GM12878 (cell line): ENCODE data around the gene SLAMF8. TPM values are rescaled to one million over a fixed set of nuclear protein-coding genes. Genes with fewer than 3 reads are reported as not detected.

Experiments
- ATAC-seq: fragments of 200-7000 bp; cut with Tn5 transposase; 3 replicates; pipeline ENCODE4 v1.9.1; 2020; ENCODE audit warnings: mild to moderate bottlenecking, moderate library complexity
- BruUV-seq: library from RNA; stranded (reverse); fragments of 400-500 nt; replicated peaks from 2 replicates; lab custom pipeline; 2021; lab: Mats Ljungman, UMichigan
- CTCF ChIA-PET: fragments of 300-600 bp; sonication (Branson Sonifier 250); formaldehyde crosslinking; extraction: SDS; loops from one replicate; lab custom pipeline; 2021; ENCODE audit warnings: inconsistent platforms; lab: Yijun Ruan, JAX
- POLR2A ChIA-PET: fragments of 350-600 bp; formaldehyde crosslinking; extraction: SDS; loops from one replicate; lab custom pipeline; 2021; ENCODE audit warnings: inconsistent platforms; lab: Charles Lee
- RAD21 ChIA-PET: fragments of 300-600 bp; sonication (Branson Sonifier 250); formaldehyde crosslinking; loops from one replicate; lab custom pipeline; 2023; ENCODE audit warnings: antibody characterized with exemption; ENCODE audit not compliant: unreplicated experiment; lab: Charles Lee
- SMC1A ChIA-PET: fragments of 300-600 bp; sonication (Branson Sonifier 250); formaldehyde crosslinking; loops from one replicate; lab custom pipeline; 2023; ENCODE audit not compliant: unreplicated experiment, uncharacterized antibody; lab: Charles Lee
- DNase-seq: peaks from one replicate; pipeline ENCODE4 v3.0.0-alpha.2; 2011; ENCODE audit warnings: low read depth, low spot score
- FAIRE-seq: peaks from 3 replicates; lab custom pipeline; 2011; peaks lifted over from hg19 to GRCh38; lab: Jason Lieb, UNC
- H2AFZ ChIP-seq: 2 replicates; pipeline ENCODE4 v1.6.0; 2011; ENCODE audit warnings: low read depth, low read length, control low read depth; ENCODE audit not compliant: control insufficient read depth
- H3K27ac ChIP-seq: 2 replicates; pipeline ENCODE4 v1.5.1; 2011; ENCODE audit warnings: control low read depth; ENCODE audit not compliant: control insufficient read depth, insufficient read depth
- H3K27me3 ChIP-seq, 2 experiments: replicated peaks in 1 of 2; 2 replicates each; pipeline versions ENCODE4 v1.6.0 to v1.6.1; 2011; ENCODE audit warnings: low read length in 1 of 2; ENCODE audit not compliant: control insufficient read depth in 2 of 2, insufficient read depth in 2 of 2
- H3K36me3 ChIP-seq, 2 experiments: 2 replicates each; pipeline ENCODE4 v1.5.1; 2011; ENCODE audit warnings: low read length in 1 of 2; ENCODE audit not compliant: control insufficient read depth in 2 of 2, insufficient read depth in 2 of 2
- H3K4me1 ChIP-seq: 2 replicates; pipeline ENCODE4 v1.6.1; 2011; ENCODE audit warnings: mild to moderate bottlenecking, low read length, moderate library complexity, mixed read lengths; ENCODE audit not compliant: control insufficient read depth, insufficient read depth
- H3K4me2 ChIP-seq: 2 replicates; pipeline ENCODE4 v1.6.0; 2011; ENCODE audit warnings: control low read depth; ENCODE audit not compliant: control insufficient read depth, insufficient read depth
- H3K4me3 ChIP-seq: fragments of 200-600 bp; sonication (generic); 2 replicates; pipeline ENCODE4 v1.5.1; 2016
- H3K79me2 ChIP-seq: 2 replicates; pipeline ENCODE4 v1.6.0; 2011; ENCODE audit warnings: low read length; ENCODE audit not compliant: control insufficient read depth, insufficient read depth
- H3K9ac ChIP-seq: 2 replicates; pipeline ENCODE4 v1.8.0; 2011; ENCODE audit warnings: low read length, control low read depth, mixed read lengths; ENCODE audit not compliant: control insufficient read depth, insufficient read depth
- H3K9me3 ChIP-seq: replicated peaks from 3 replicates; pipeline ENCODE4 v1.5.1; 2011; ENCODE audit warnings: mild to moderate bottlenecking, low read length; ENCODE audit not compliant: control insufficient read depth, insufficient read depth
- H4K20me1 ChIP-seq: 2 replicates; pipeline ENCODE4 v1.6.0; 2011; ENCODE audit not compliant: control insufficient read depth, insufficient read depth
- CHD2 ChIP-seq: IDR thresholded peaks from 2 replicates; pipeline ENCODE4 v1.6.1; 2011; ENCODE audit warnings: low read depth, low read length, improper control_type of control experiment, borderline replicate concordance
- EP300 ChIP-seq, 2 experiments: fragments of 150-350 bp in 1 of 2; IDR thresholded peaks; 2 replicates each; pipeline ENCODE4 v1.6.1; 2011 to 2012; ENCODE audit warnings: low read depth in 2 of 2, low read length in 2 of 2, borderline replicate concordance in 1 of 2, improper control_type of control experiment in 1 of 2, inconsistent platforms in 1 of 2; ENCODE audit not compliant: control insufficient read depth in 1 of 2
- EZH2 ChIP-seq: IDR thresholded peaks from 2 replicates; pipeline ENCODE4 v1.6.1; 2012; ENCODE audit warnings: low read depth, mild to moderate bottlenecking, control low read depth, inconsistent platforms, low read length, borderline replicate concordance; ENCODE audit not compliant: control insufficient read depth
- JUNB ChIP-seq: IDR thresholded peaks from 2 replicates; pipeline ENCODE4 v1.6.1; 2016; ENCODE audit warnings: antibody characterized with exemption, mild to moderate bottlenecking
- MTA2 ChIP-seq: fragments of 450-650 bp; IDR thresholded peaks from 2 replicates; pipeline ENCODE4 v1.6.1; 2016; ENCODE audit warnings: low read depth, mild to moderate bottlenecking, moderate library complexity
- NFIC ChIP-seq: IDR thresholded peaks from 2 replicates; pipeline ENCODE4 v1.6.1; 2012; ENCODE audit warnings: low read depth, mild to moderate bottlenecking, inconsistent platforms, low read length, moderate library complexity
- PBX3 ChIP-seq: IDR thresholded peaks from 2 replicates; pipeline ENCODE4 v1.6.1; 2011; ENCODE audit warnings: mild to moderate bottlenecking, low read depth, low read length, moderate library complexity; ENCODE audit not compliant: insufficient replicate concordance
- RELB ChIP-seq: fragments of 450-650 bp; IDR thresholded peaks from 2 replicates; pipeline ENCODE4 v1.6.1; 2017; ENCODE audit warnings: low read depth, mild to moderate bottlenecking, moderate library complexity
- WGBS: methylation state at CpG from one replicate; pipeline ENCODE4 v1.1.6; 2016; ENCODE audit warnings: low lambda C conversion rate; ENCODE audit not compliant: insufficient replicate concordance, insufficient coverage; ENCODE audit errors: missing lambda C conversion rate; 5-methylcytosine and 5-hydroxymethylcytosine counted together
- in situ Hi-C: fragments of 300-500 bp; cut with MboI; formaldehyde crosslinking; loops from 9 replicates; pipeline ENCODE4 v1.14.3; 2018; ENCODE audit warnings: mixed read lengths
- intact Hi-C: fragments of 100-400 bp; cut with micrococcal nuclease; formaldehyde crosslinking; loops from one replicate; pipeline ENCODE4 v1.14.2; 2022; ENCODE audit not compliant: unreplicated experiment
- polyA plus RNA-seq, 11 experiments: library from polyadenylated mRNA; depleted of rRNA in 4 of 11; unstranded in 6 of 11; stranded (reverse) in 5 of 11; fragments of >200 nt; fragmentation: Nextera tagmentation in 4 of 11; fragmentation: Illumina TruSeq in 1 of 11; extraction: Ambion mirVana in 4 of 11; extraction: Trizol in 1 of 11; gene quantifications; 1 replicate in 1 of 11; 2 replicates in 10 of 11; pipeline versions ENCODE4 v1.2.1 to v1.2.3, GENCODE V29; 2011 to 2016; ENCODE audit warnings: inconsistent platforms in 2 of 11, missing spikeins in 2 of 11, low read depth in 1 of 11
- total RNA-seq, 4 experiments: library from RNA; depleted of rRNA in 3 of 4; stranded (reverse); fragments of >200 nt in 3 of 4; fragmentation: Illumina TruSeq in 1 of 4; extraction: Trizol in 1 of 4; gene quantifications; 2 replicates each; pipeline versions ENCODE4 v1.2.1 to v1.2.3, GENCODE V29; 2013 to 2021
- TF ChIP-seq, protein P1 (sequence below): fragments of 450-650 bp; IDR thresholded peaks from 2 replicates; pipeline ENCODE4 v1.6.1; 2016; ENCODE audit warnings: mild to moderate bottlenecking

SLAMF8 gene
- total and polyA plus RNA-seq, 10 of the 15 experiments (the other 5 are each of a cell fraction or from before 2014, with no cell fraction given) = 0.04 to 0.69 (median 0.10) TPM; not detected in 3

DNA sequence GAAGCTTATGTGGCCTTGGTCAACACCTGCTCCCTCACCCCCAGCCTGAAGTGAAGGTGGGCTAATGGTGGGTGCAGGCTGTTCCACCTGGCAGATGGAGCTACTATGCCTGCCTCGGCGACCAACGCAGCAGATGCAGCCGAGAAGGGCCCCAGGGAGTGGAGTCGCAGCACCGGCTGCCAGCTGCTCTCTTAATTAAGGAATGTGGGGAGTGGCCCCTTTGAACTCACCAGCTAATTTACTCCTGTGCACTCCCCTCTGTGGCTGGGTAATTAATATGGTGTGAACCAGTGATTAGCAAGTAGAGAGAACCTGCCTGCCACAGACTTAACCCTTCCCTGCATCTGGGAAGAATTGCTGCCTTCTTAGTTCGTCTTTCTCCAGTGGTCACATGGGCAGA lies 3.3 kb upstream of the SLAMF8 start:
- H3K27ac ChIP-seq = no peak overlapping the region
- H3K4me3 ChIP-seq = no peak overlapping the region
- RAD21 ChIA-PET = interaction anchor here (1.4 kb wide), 1 partner anchor 184 kb away, joined by 3 read pairs; no protein-coding TSS in a partner anchor
- SMC1A ChIA-PET = interaction anchor here (5.9 kb wide), 1 partner anchor 68 kb away, joined by 35 read pairs; no protein-coding TSS in a partner anchor
- peaks cover 27% of the 10 kb centered on the region for H3K4me1 ChIP-seq
- H3K9me3 ChIP-seq = peaks cover 2% of the 10 kb centered on the region; the same call in 1 of the 3 replicates
- POLR2A ChIA-PET = no interaction called here
- ATAC-seq (no peak), DNase-seq (no peak), FAIRE-seq (no peak)
- in situ Hi-C loops = no loop called here
- BruUV-seq = no TSS peak
- intact Hi-C loops = no loop called here
- H3K36me3 ChIP-seq = no peaks in the 10 kb centered on the region
- no peaks in the 10 kb centered on the region for H3K79me2 ChIP-seq
- no peak for TF ChIP-seq EP300 (IDR thresholded peaks at IDR 0.05; ENCODE audit: borderline replicate concordance in 1 of 2, control insufficient read depth in 1 of 2, low read depth in 2 of 2, low read length in 2 of 2)
- TF ChIP-seq MTA2 = 0 out of 2 replicates have a peak, but pooled peaks have one; percentile 21
- H3K27me3 ChIP-seq = peaks cover 0 to 4% of the 10 kb centered on the region in 2 experiments; a peak in 2 of 4 replicates
- H2AFZ ChIP-seq = no peak overlapping the region
- no peaks in the 10 kb centered on the region for H4K20me1 ChIP-seq
- no peak overlapping the region for H3K4me2 ChIP-seq
- H3K9ac ChIP-seq = no peak overlapping the region
- CTCF ChIA-PET = interaction anchor here (1.2 to 16.1 kb wide), 4 partner anchors 11 to 70 kb away, joined by 4 to 178 read pairs (median 27); partner anchors contain the start of gene FCRL6
- 26% methylated on average over 7 of the region's 7 CpGs for WGBS

DNA sequence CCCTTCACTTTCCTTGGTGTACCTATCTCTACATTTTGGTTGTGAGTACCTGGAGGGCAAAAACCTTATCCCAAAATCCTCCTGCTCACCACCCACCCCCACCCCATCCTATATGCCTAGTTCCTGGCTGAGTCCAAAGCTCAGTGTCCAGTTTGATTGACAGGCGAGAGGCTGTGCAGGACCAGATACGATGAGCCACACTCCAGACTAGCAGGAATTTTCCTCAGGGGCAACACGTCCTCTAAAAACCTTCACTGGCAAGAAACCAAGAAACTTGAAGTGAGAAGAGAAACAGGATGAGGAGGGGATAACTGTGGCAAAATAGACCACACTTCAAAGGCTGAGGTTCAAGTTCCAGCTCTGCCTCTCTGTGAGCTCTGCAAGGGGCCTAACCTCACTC lies 1.1 kb upstream of the SLAMF8 start:
- FAIRE-seq (no peak), ATAC-seq (no peak), DNase-seq (no peak)
- ChIA-PET SMC1A (interaction anchor here (0.7 kb wide), 2 partner anchors 11 to 24 kb away, joined by 3 read pairs; partner anchors contain the start of gene FCRL6), CTCF (interaction anchor here (1.3 to 16.1 kb wide), 4 partner anchors 24 to 96 kb away, joined by 3 to 178 read pairs (median 10); partner anchors contain the start of gene FCRL6), RAD21 (interaction anchor here (1.0 to 1.5 kb wide), 2 partner anchors 65 to 109 kb away, joined by 3 read pairs; no protein-coding TSS in a partner anchor), POLR2A (interaction anchor here (1.0 kb wide), 1 partner anchor 26 kb away, joined by 3 read pairs; no protein-coding TSS in a partner anchor)
- H3K9ac ChIP-seq = no peak overlapping the region
- in situ Hi-C loops (no loop called here), intact Hi-C loops (loop anchor here (5.0 kb wide), 1 partner anchor 43 kb away; the partner anchor contains the start of gene DUSP23)
- H3K79me2 ChIP-seq = no peaks in the 10 kb centered on the region
- no peak overlapping the region for H3K4me3 ChIP-seq
- H3K4me1 ChIP-seq = peaks cover 35% of the 10 kb centered on the region
- H2AFZ ChIP-seq = no peak overlapping the region
- no peaks in the 10 kb centered on the region for H4K20me1 ChIP-seq
- WGBS = 32% methylated on average over 3 of the region's 3 CpGs
- no peaks in the 10 kb centered on the region for H3K36me3 ChIP-seq
- H3K27ac ChIP-seq = no peak overlapping the region
- peaks cover 0 to 4% of the 10 kb centered on the region in 2 experiments; a peak in 1 of 4 replicates for H3K27me3 ChIP-seq
- TF ChIP-seq NFIC (no peak), PBX3 (peak; percentile 49), RELB (no peak), JUNB (no peak), EZH2 (no peak), CHD2 (no peak)
- TF ChIP-seq, protein P1, sequence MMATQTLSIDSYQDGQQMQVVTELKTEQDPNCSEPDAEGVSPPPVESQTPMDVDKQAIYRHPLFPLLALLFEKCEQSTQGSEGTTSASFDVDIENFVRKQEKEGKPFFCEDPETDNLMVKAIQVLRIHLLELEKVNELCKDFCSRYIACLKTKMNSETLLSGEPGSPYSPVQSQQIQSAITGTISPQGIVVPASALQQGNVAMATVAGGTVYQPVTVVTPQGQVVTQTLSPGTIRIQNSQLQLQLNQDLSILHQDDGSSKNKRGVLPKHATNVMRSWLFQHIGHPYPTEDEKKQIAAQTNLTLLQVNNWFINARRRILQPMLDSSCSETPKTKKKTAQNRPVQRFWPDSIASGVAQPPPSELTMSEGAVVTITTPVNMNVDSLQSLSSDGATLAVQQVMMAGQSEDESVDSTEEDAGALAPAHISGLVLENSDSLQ = peak; percentile 48; the same call in 1 of the 2 replicates
- peak overlapping the region; percentile 30; the same call in 1 of the 2 replicates for H3K4me2 ChIP-seq
- H3K9me3 ChIP-seq = peaks cover 2% of the 10 kb centered on the region; the same call in 1 of the 3 replicates
- BruUV-seq = no TSS peak
